Measurements from ENCODE around the gene ARHGAP24. TPM values are rescaled to one million over a fixed set of nuclear protein-coding genes. Genes with fewer than 3 reads are reported as not detected.
"Not testable (repeated sequence)": the region's sequence is repeated elsewhere in the genome, so short reads cannot be mapped to it uniquely, and the experiment has no call there.

Gene ARHGAP24
- polyA plus RNA-seq, 3 donors: 12.5 to 32.0 (median 18.8) TPM

DNA sequence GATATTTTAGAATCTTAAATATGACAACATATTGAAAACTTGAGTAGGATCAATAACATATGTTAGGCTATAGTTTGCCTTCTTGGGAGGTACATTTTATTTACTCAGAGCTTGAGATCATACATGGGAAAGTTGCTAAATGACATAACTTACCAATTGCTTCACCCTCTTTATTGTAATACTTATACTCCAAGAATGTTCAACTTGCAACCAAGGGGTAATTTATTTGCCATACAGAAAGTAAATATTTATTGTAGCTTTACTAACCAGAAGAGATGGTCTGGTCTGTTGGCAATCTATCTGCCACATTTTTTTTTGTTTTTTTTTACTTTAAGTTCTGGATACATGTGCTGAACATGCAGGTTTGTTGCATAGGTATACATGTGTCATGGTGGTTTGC lies 426.6 kb downstream of the ARHGAP24 start:
- no peak overlapping the region for H2AFZ ChIP-seq (ENCODE audit: insufficient read depth, low read depth, low read length, poor library complexity, severe bottlenecking)
- no peaks in the 10 kb centered on the region for H3K9me3 Mint-ChIP-seq
- H3K4me1 Mint-ChIP-seq: no peaks in the 10 kb centered on the region
- peaks cover 47% of the 10 kb centered on the region for H4K20me1 ChIP-seq (ENCODE audit: insufficient read depth, low read length)
- H3K27me3 Mint-ChIP-seq (ENCODE audit: low read depth in 3 of 3): peaks cover 0 to 2% (median 0%) of the 10 kb centered on the region in 3 donors
- no peaks in the 10 kb centered on the region for H3K36me3 Mint-ChIP-seq
- no peak for DNase-seq
- H3K36me3 ChIP-seq (replicated peaks in 1 of 2; ENCODE audit: control insufficient read depth in 1 of 2, insufficient read depth in 2 of 2, low read length in 2 of 2): no peaks in the 10 kb centered on the region
- no peaks in the 10 kb centered on the region for H3K4me1 ChIP-seq (ENCODE audit: control insufficient read depth in 1 of 2, insufficient read depth in 2 of 2, low read length in 2 of 2)
- no peak overlapping the region for H3K27ac ChIP-seq (ENCODE audit: low read depth in 1 of 2, low read length in 2 of 2)
- H3K4me3 Mint-ChIP-seq: no peak overlapping the region
- TF ChIP-seq, protein P1, sequence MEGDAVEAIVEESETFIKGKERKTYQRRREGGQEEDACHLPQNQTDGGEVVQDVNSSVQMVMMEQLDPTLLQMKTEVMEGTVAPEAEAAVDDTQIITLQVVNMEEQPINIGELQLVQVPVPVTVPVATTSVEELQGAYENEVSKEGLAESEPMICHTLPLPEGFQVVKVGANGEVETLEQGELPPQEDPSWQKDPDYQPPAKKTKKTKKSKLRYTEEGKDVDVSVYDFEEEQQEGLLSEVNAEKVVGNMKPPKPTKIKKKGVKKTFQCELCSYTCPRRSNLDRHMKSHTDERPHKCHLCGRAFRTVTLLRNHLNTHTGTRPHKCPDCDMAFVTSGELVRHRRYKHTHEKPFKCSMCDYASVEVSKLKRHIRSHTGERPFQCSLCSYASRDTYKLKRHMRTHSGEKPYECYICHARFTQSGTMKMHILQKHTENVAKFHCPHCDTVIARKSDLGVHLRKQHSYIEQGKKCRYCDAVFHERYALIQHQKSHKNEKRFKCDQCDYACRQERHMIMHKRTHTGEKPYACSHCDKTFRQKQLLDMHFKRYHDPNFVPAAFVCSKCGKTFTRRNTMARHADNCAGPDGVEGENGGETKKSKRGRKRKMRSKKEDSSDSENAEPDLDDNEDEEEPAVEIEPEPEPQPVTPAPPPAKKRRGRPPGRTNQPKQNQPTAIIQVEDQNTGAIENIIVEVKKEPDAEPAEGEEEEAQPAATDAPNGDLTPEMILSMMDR (IDR thresholded peaks at IDR 0.05): no peak
- H3K4me3 ChIP-seq (replicated peaks in 1 of 3; ENCODE audit: low read depth in 2 of 3, low read length in 3 of 3): no peak overlapping the region
- intact Hi-C loops (cut with micrococcal nuclease): no loop called here
- H3K79me2 ChIP-seq (ENCODE audit: insufficient read depth, low read length): no peaks in the 10 kb centered on the region
- no peak overlapping the region for H3K9ac ChIP-seq (ENCODE audit: insufficient read depth, low read length, poor library complexity, severe bottlenecking)
- no peaks in the 10 kb centered on the region for H3K9me3 ChIP-seq (replicated peaks in 1 of 2; ENCODE audit: control insufficient read depth in 1 of 2, insufficient read depth in 1 of 2, low read length in 2 of 2)
- no peak overlapping the region for H3K27ac Mint-ChIP-seq
- H3K4me2 ChIP-seq (replicated peaks; ENCODE audit: extremely low read depth, low read length, poor library complexity, severe bottlenecking): no peak overlapping the region
- no peaks in the 10 kb centered on the region for H3K27me3 ChIP-seq (ENCODE audit: control insufficient read depth in 2 of 2, insufficient read depth in 2 of 2, low read length in 2 of 2)

- H3K36me3 ChIP-seq (replicated peaks in 1 of 2; ENCODE audit: control insufficient read depth in 1 of 2, insufficient read depth in 2 of 2, low read length in 2 of 2); intact Hi-C loops (cut with micrococcal nuclease); H3K4me1 ChIP-seq (ENCODE audit: control insufficient read depth in 1 of 2, insufficient read depth in 2 of 2, low read length in 2 of 2); H3K9me3 Mint-ChIP-seq; H3K36me3 Mint-ChIP-seq; H3K9me3 ChIP-seq (replicated peaks in 1 of 2; ENCODE audit: control insufficient read depth in 1 of 2, insufficient read depth in 1 of 2, low read length in 2 of 2); H3K4me3 Mint-ChIP-seq; H3K4me1 Mint-ChIP-seq; DNase-seq; H3K4me2 ChIP-seq (replicated peaks; ENCODE audit: extremely low read depth, low read length, poor library complexity, severe bottlenecking); H3K9ac ChIP-seq (ENCODE audit: insufficient read depth, low read length, poor library complexity, severe bottlenecking); H3K27me3 ChIP-seq (ENCODE audit: control insufficient read depth in 2 of 2, insufficient read depth in 2 of 2, low read length in 2 of 2); H3K4me3 ChIP-seq (replicated peaks in 1 of 3; ENCODE audit: low read depth in 2 of 3, low read length in 3 of 3); H3K79me2 ChIP-seq (ENCODE audit: insufficient read depth, low read length); H3K27me3 Mint-ChIP-seq (ENCODE audit: low read depth in 3 of 3); H3K27ac ChIP-seq (ENCODE audit: low read depth in 1 of 2, low read length in 2 of 2); H2AFZ ChIP-seq (ENCODE audit: insufficient read depth, low read depth, low read length, poor library complexity, severe bottlenecking); H3K27ac Mint-ChIP-seq: not testable (repeated sequence)
- H4K20me1 ChIP-seq (ENCODE audit: insufficient read depth, low read length): peaks cover 47% of the 10 kb centered on the region
- 97% methylated on average over 8 of the region's 11 CpGs for WGBS (ENCODE audit: insufficient coverage)
Observed at GRCh38 chr4:85902647-85903046, 427.7 kb downstream of the ARHGAP24 start.

Data from CD14-positive monocyte (primary cell).